RWPE1 (cell line): ENCODE measurements around the gene TFE3.

ENCODE experiments used
- CTCF ChIA-PET: fragments of 350-600 bp; sonication (Branson Sonifier 250); formaldehyde crosslinking; extraction: SDS; loops from one replicate; lab custom pipeline; 2021; lab: Yijun Ruan, JAX
- POLR2A ChIA-PET: fragments of 400-600 bp; formaldehyde crosslinking; extraction: SDS; loops from one replicate; lab custom pipeline; 2020; ENCODE audit warnings: antibody characterized with exemption; ENCODE audit not compliant: low non-redundant PET; lab: Yijun Ruan, JAX
- DNase-seq: peaks from one replicate; pipeline ENCODE4 v3.0.0; 2012; ENCODE audit warnings: low spot score
- H3K27ac ChIP-seq: fragments of 450-650 bp; 2 replicates; pipeline ENCODE4 v1.5.1; 2017
- TF ChIP-seq, protein P1 (sequence below): fragments of 450-650 bp; conservative IDR thresholded peaks from 2 replicates; pipeline ENCODE4 v1.5.1; 2017; ENCODE audit warnings: low read depth, mild to moderate bottlenecking

TFE3 gene

DNA sequence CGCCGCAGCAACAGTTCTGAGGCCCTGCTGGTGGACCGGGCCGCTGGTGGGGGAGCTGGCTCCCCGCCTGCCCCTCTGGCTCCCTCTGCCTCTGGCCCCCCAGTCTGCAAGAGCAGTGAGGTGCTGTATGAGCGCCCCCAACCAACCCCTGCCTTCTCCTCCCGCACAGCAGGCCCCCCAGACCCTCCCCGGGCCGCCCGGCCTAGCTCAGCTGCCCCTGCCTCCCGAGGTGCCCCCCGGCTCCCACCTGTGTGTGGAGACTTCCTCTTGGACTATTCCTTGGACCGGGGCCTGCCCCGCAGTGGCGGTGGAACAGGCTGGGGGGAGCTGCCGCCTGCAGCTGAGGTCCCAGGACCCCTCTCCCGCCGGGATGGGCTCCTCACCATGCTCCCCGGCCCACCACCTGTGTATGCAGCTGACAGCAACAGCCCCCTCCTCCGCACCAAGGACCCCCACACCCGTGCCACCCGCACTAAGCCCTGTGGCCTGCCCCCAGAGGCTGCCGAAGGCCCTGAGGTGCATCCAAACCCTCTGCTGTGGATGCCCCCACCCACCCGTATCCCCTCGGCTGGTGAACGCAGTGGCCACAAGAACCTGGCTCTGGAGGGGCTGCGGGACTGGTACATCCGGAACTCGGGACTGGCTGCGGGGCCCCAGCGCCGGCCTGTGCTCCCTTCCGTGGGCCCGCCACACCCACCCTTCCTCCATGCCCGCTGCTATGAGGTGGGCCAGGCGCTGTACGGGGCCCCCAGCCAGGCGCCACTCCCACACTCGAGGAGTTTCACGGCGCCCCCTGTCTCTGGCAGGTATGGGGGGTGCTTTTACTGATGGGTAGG is 24.3 kb upstream of the TFE3 start:
- no peak for DNase-seq
- H3K27ac ChIP-seq: no peak overlapping the region
- ChIA-PET CTCF (interaction anchor here (0.6 kb wide), 1 partner anchor 561 kb away, joined by 3 read pairs; no protein-coding TSS in a partner anchor), POLR2A (no interaction called here)
- TF ChIP-seq, protein P1, sequence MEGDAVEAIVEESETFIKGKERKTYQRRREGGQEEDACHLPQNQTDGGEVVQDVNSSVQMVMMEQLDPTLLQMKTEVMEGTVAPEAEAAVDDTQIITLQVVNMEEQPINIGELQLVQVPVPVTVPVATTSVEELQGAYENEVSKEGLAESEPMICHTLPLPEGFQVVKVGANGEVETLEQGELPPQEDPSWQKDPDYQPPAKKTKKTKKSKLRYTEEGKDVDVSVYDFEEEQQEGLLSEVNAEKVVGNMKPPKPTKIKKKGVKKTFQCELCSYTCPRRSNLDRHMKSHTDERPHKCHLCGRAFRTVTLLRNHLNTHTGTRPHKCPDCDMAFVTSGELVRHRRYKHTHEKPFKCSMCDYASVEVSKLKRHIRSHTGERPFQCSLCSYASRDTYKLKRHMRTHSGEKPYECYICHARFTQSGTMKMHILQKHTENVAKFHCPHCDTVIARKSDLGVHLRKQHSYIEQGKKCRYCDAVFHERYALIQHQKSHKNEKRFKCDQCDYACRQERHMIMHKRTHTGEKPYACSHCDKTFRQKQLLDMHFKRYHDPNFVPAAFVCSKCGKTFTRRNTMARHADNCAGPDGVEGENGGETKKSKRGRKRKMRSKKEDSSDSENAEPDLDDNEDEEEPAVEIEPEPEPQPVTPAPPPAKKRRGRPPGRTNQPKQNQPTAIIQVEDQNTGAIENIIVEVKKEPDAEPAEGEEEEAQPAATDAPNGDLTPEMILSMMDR: no peak

DNA sequence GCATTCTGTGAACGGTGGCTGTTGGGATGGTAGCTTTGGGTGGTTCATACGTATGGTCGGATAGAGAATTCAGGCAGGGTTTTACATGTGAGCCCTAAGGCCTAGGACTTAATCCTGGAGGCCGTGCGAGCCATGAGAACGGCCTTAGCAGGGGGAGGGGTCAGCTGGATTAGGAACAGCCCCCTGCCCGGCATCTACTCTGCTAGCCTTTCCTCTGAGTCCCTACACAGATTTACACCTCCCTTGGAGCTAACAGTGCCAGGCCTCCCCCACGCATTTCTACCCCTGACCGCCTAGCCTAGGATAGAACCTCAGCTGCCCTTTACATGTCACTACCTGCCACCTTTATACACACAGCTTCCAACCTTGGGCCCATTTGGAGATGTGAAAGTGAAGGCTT is 23.5 kb upstream of the TFE3 start:
- ChIA-PET CTCF (no interaction called here), POLR2A (no interaction called here)
- DNase-seq: no peak
- H3K27ac ChIP-seq: no peak overlapping the region
- TF ChIP-seq, protein P1: no peak

DNA sequence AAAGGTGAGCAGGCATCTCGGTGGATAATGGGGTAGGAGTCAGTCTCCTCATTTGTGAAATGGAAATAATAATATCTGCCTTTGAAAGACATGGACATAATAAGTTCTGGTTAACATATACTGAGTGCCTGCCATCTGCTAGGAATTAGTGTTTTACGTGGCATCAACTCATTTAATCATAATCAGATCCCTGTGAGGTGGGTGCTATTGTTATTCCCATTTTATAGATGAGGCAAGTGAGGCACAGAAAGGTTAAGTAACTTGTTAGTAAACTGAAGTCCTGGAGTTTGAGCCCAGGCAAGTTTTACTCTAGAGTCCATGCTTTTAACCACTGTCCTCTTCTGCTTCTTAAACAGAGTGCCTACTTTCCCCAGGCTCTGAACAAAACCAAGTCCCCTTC is 23.1 kb upstream of the TFE3 start:
- H3K27ac ChIP-seq: no peak overlapping the region
- ChIA-PET POLR2A (no interaction called here), CTCF (no interaction called here)
- TF ChIP-seq, protein P1: no peak
- DNase-seq: no peak

DNA sequence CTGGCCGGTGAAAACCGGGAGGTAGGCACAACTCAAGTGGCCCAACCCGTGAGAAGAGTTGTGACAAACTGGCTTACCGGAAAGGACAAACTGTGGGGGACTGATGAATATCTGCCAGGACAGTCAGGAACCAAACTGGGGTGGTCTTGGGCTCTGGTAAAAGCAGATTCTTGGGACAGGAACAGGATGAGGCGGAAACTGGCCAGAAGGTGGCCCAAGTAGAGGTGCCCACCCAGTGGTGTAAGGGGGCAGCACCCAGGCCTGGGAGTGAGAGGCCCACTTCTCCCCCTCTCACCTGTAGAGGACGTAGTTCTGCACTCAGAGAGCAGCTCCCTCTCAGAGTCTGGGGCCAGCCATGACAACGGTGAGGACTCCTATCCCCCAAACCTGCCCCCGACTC is 21.6 kb upstream of the TFE3 start:
- ChIA-PET CTCF (no interaction called here), POLR2A (no interaction called here)
- DNase-seq: no peak
- no peak overlapping the region for H3K27ac ChIP-seq
- TF ChIP-seq, protein P1: no peak

DNA sequence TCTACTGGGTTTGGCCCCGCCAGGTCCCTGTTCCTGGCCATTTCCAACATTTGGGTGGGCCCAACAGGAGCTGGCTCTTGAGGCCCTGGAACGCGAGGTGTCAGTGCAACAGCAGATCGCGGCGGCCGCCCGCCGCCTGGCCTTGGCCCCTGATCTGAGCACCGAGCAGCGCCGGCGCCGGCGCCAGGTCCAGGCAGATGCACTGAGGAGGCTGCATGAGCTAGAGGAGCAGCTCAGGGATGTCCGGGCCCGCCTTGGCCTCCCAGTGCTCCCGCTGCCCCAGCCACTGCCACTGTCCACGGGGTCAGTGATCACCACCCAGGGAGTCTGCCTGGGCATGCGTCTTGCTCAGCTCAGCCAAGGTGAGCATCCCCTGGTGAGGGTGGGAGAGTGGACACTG is 21.1 kb upstream of the TFE3 start:
- no peak for DNase-seq
- TF ChIP-seq, protein P1: no peak
- CTCF ChIA-PET: no interaction called here
- POLR2A ChIA-PET: no interaction called here
- no peak overlapping the region for H3K27ac ChIP-seq

DNA sequence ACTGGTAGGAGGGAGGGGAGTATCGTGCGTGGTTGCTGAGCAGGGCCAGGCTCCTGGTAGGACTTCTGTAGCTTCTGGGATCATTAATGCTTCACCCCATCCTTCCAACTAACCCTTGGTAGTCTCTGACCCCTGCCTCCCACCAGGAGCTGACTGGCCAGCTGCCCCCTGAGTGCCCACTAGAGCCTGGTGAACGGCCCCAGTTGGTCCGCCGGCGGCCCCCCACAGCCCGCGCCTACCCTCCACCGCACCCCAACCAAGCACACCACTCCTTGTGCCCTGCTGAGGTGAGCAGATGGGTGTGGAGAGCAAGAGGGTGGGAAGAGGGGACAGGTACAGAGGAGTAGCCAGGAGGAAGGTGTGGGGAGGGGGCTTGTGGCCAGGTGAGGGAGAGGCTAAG is 20.6 kb upstream of the TFE3 start:
- CTCF ChIA-PET: no interaction called here
- POLR2A ChIA-PET: no interaction called here
- H3K27ac ChIP-seq: no peak overlapping the region
- TF ChIP-seq, protein P1: no peak
- DNase-seq: no peak
